Endothelial cell of umbilical vein (primary cell): ENCODE measurements around the gene COL26A1. TPM values are rescaled to one million over a fixed set of nuclear protein-coding genes. Genes with fewer than 3 reads are reported as not detected.

Source experiments
- BruUV-seq: library from RNA; stranded (reverse); fragments of 400-500 nt; replicated peaks from 2 replicates; lab custom pipeline; 2021; lab: Mats Ljungman, UMichigan
- CTCF ChIA-PET: fragments of 300-600, 350-600 bp; sonication (Branson Sonifier 250); formaldehyde crosslinking; loops from one replicate; lab custom pipeline; 2021; ENCODE audit warnings: antibody characterized with exemption, inconsistent platforms; lab: Charles Lee
- POLR2A ChIA-PET: fragments of 300-600, 350-600 bp; sonication (Branson Sonifier 250); formaldehyde crosslinking; loops from one replicate; lab custom pipeline; 2021; ENCODE audit warnings: antibody characterized with exemption, inconsistent platforms; lab: Charles Lee
- DNase-seq: peaks from one replicate; pipeline ENCODE4 v3.0.0-alpha.2; 2011; ENCODE audit warnings: low read depth, low spot score
- FAIRE-seq: peaks from 2 replicates; lab custom pipeline; 2011; peaks lifted over from hg19 to GRCh38; lab: Jason Lieb, UNC
- H2AFZ ChIP-seq: 2 replicates; pipeline ENCODE4 v1.6.0; 2012; ENCODE audit warnings: low read depth, low read length, control low read depth, inconsistent platforms
- H3K27ac ChIP-seq: 2 replicates; pipeline ENCODE4 v1.5.1; 2011; ENCODE audit warnings: low read depth, mild to moderate bottlenecking, control low read depth, low read length, moderate library complexity; ENCODE audit not compliant: insufficient read depth
- H3K27me3 ChIP-seq, 2 experiments: 2 replicates each; pipeline versions ENCODE4 v1.6.0 to v1.6.1; 2011; ENCODE audit warnings: low read length in 2 of 2, mixed read lengths in 1 of 2; ENCODE audit not compliant: control insufficient read depth in 2 of 2, insufficient read depth in 2 of 2
- H3K36me3 ChIP-seq, 2 experiments: 2 replicates in 1 of 2; 3 replicates in 1 of 2; pipeline ENCODE4 v1.5.1; 2011; ENCODE audit warnings: low read length in 2 of 2, mild to moderate bottlenecking in 1 of 2, moderate library complexity in 1 of 2; ENCODE audit not compliant: control insufficient read depth in 2 of 2, insufficient read depth in 2 of 2; ENCODE audit errors: extremely low read depth in 1 of 2
- H3K4me1 ChIP-seq: 3 replicates; pipeline ENCODE4 v1.5.1; 2011; ENCODE audit warnings: mild to moderate bottlenecking, low read length; ENCODE audit not compliant: control insufficient read depth, insufficient read depth; ENCODE audit errors: extremely low read depth
- H3K4me2 ChIP-seq: 2 replicates; pipeline ENCODE4 v1.6.1; 2011; ENCODE audit warnings: low read length, control low read depth, mixed read lengths; ENCODE audit not compliant: insufficient read depth
- H3K4me3 ChIP-seq, 3 experiments: fragments of 200-600 bp in 1 of 3; sonication (generic), shearing (Covaris generic) in 1 of 3; replicated peaks in 1 of 3; 2 replicates each; pipeline ENCODE4 v1.5.1; 2011 to 2016; ENCODE audit warnings: control low read depth in 3 of 3, low read length in 3 of 3, mild to moderate bottlenecking in 2 of 3, inconsistent platforms in 1 of 3, low read depth in 1 of 3, moderate library complexity in 1 of 3; ENCODE audit not compliant: insufficient read depth in 1 of 3
- H3K79me2 ChIP-seq: 2 replicates; pipeline ENCODE4 v1.6.0; 2012; ENCODE audit warnings: low read length, inconsistent platforms; ENCODE audit not compliant: control insufficient read depth, insufficient read depth
- H3K9ac ChIP-seq: replicated peaks from 2 replicates; pipeline ENCODE3; 2011; ENCODE audit warnings: low read length, control low read depth; ENCODE audit not compliant: insufficient read depth; ENCODE audit errors: extremely low read depth
- H3K9me1 ChIP-seq: replicated peaks from 3 replicates; pipeline ENCODE4 v1.6.0; 2011; ENCODE audit warnings: mild to moderate bottlenecking, low read length; ENCODE audit not compliant: control insufficient read depth, insufficient read depth; ENCODE audit errors: extremely low read depth
- H3K9me3 ChIP-seq: replicated peaks from 2 replicates; pipeline ENCODE4 v1.5.1; 2012; ENCODE audit warnings: low read length, inconsistent platforms; ENCODE audit not compliant: control insufficient read depth, insufficient read depth
- H4K20me1 ChIP-seq: replicated peaks from 2 replicates; pipeline ENCODE3; 2011; ENCODE audit warnings: mild to moderate bottlenecking, low read length; ENCODE audit not compliant: control insufficient read depth, insufficient read depth; ENCODE audit errors: extremely low read depth
- EZH2 ChIP-seq: IDR thresholded peaks from 2 replicates; pipeline ENCODE4 v1.6.1; 2012; ENCODE audit warnings: borderline replicate concordance, low read depth, mild to moderate bottlenecking, moderate library complexity, low read length, inconsistent platforms; ENCODE audit not compliant: severe bottlenecking
- FOS ChIP-seq: IDR thresholded peaks from 2 replicates; pipeline ENCODE4 v1.6.1; 2011; ENCODE audit warnings: mild to moderate bottlenecking, low read length, moderate library complexity, borderline replicate concordance; ENCODE audit not compliant: insufficient read depth
- GATA2 ChIP-seq: IDR thresholded peaks from 2 replicates; pipeline ENCODE4 v1.7.0; 2011; ENCODE audit warnings: low read depth, mild to moderate bottlenecking, moderate library complexity, mixed read lengths, low read length; ENCODE audit not compliant: insufficient read length, insufficient read depth
- JUN ChIP-seq: IDR thresholded peaks from 2 replicates; pipeline ENCODE4 v1.6.1; 2011; ENCODE audit warnings: borderline replicate concordance, low read depth; ENCODE audit not compliant: insufficient read length, insufficient read depth
- MYC ChIP-seq: IDR thresholded peaks from one replicate; pipeline ENCODE4 v1.6.1; 2011; ENCODE audit warnings: mild to moderate bottlenecking, low read depth, low read length
- POLR2A ChIP-seq: IDR thresholded peaks from 2 replicates; pipeline ENCODE4 v1.6.1; 2012; ENCODE audit warnings: low read depth, mild to moderate bottlenecking, control low read depth, low read length
- POLR2AphosphoS5 ChIP-seq: IDR thresholded peaks from 2 replicates; pipeline ENCODE4 v1.6.1; 2012; ENCODE audit warnings: low read depth, mild to moderate bottlenecking, control low read depth, low read length, moderate library complexity; ENCODE audit not compliant: insufficient read depth
- dilution Hi-C: fragments of 300-500 bp; cut with MboI; formaldehyde crosslinking; loops from one replicate; pipeline ENCODE4 v1.15.0; 2019; ENCODE audit warnings: low sequenced_read_pairs; ENCODE audit not compliant: extremely low pct_ligation_motif_present
- intact Hi-C: fragments of 100-400 bp; cut with micrococcal nuclease; formaldehyde crosslinking; loops from one replicate; pipeline ENCODE4 v1.10.0; 2022
- polyA plus RNA-seq, 4 experiments: library from polyadenylated mRNA; depleted of rRNA in 3 of 4; stranded (reverse) in 3 of 4; unstranded in 1 of 4; fragments of >200 nt; gene quantifications; 2 replicates each; pipeline versions ENCODE4 v1.2.1 to v1.2.3, GENCODE V29; 2011 to 2012; ENCODE audit warnings: missing spikeins in 1 of 4
- total RNA-seq: library from RNA; stranded (reverse); gene quantifications from 2 replicates; pipeline ENCODE4 v1.2.3, GENCODE V29; 2021
- TF ChIP-seq, protein P1 (sequence below), 2 donors: IDR thresholded peaks; 1 replicate in 1 of 2; 2 replicates in 1 of 2; pipeline ENCODE4 v1.5.1; 2011; ENCODE audit warnings: low read length in 2 of 2, mild to moderate bottlenecking in 2 of 2, moderate library complexity in 2 of 2, control low read depth in 1 of 2, inconsistent platforms in 1 of 2, low read depth in 1 of 2; ENCODE audit not compliant: insufficient read depth in 1 of 2; ENCODE audit errors: extremely low read depth in 1 of 2
- TF ChIP-seq, protein P2 (sequence below): IDR thresholded peaks from 2 replicates; pipeline ENCODE4 v1.6.1; 2011; ENCODE audit not compliant: insufficient read depth, insufficient read length

Gene COL26A1
- total and polyA plus RNA-seq, 2 donors (not counting 3 experiments of a cell fraction or from before 2014, with no cell fraction given): not detected

DNA sequence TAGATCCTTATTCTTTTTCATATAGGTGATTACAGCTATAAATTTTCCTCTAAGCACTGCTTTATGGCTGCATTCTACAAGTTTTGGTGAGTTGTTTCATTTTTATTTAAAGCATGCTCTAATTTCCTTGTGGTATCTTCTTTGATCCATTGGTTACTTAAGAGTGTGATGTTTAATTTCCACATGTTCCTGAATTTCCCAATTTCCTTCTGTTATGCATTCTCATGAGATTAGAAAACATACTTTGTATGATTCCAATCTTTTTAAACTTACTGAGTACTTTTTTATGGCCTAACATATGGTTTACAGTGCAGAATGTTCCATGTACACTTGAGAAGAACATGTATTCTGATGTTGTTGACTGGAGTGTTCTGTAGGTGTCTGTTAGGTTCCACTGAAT, 213.0 kb downstream of the COL26A1 start:
- ChIA-PET CTCF (interaction anchor here (0.8 kb wide), 1 partner anchor 27 kb away, joined by 3 read pairs; no protein-coding TSS in a partner anchor), POLR2A (no interaction called here)
- Histone ChIP-seq H3K27ac (no peak overlapping the region), H3K4me1 (no peaks in the 10 kb centered on the region), H3K4me2 (no peak overlapping the region), H3K79me2 (no peaks in the 10 kb centered on the region), H4K20me1 (no peaks in the 10 kb centered on the region), H3K9ac (no peak overlapping the region), H3K36me3 (no peaks in the 10 kb centered on the region), H3K9me1 (no peaks in the 10 kb centered on the region), H2AFZ (no peak overlapping the region), H3K9me3 (no peaks in the 10 kb centered on the region), H3K27me3 (peaks cover 8 to 13% of the 10 kb centered on the region in 2 experiments), H3K4me3 (no peak overlapping the region)
- no peak for TF ChIP-seq FOS
- no peak for TF ChIP-seq MYC
- no peak for TF ChIP-seq EZH2
- TF ChIP-seq POLR2A: no peak
- TF ChIP-seq POLR2AphosphoS5: no peak
- TF ChIP-seq, protein P1, sequence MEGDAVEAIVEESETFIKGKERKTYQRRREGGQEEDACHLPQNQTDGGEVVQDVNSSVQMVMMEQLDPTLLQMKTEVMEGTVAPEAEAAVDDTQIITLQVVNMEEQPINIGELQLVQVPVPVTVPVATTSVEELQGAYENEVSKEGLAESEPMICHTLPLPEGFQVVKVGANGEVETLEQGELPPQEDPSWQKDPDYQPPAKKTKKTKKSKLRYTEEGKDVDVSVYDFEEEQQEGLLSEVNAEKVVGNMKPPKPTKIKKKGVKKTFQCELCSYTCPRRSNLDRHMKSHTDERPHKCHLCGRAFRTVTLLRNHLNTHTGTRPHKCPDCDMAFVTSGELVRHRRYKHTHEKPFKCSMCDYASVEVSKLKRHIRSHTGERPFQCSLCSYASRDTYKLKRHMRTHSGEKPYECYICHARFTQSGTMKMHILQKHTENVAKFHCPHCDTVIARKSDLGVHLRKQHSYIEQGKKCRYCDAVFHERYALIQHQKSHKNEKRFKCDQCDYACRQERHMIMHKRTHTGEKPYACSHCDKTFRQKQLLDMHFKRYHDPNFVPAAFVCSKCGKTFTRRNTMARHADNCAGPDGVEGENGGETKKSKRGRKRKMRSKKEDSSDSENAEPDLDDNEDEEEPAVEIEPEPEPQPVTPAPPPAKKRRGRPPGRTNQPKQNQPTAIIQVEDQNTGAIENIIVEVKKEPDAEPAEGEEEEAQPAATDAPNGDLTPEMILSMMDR (IDR thresholded peaks at IDR 0.05; ENCODE audit: extremely low read depth in 1 of 2, insufficient read depth in 1 of 2, low read depth in 1 of 2, low read length in 2 of 2): no peak
- TF ChIP-seq, protein P2, sequence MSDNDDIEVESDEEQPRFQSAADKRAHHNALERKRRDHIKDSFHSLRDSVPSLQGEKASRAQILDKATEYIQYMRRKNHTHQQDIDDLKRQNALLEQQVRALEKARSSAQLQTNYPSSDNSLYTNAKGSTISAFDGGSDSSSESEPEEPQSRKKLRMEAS: no peak
- no peak for TF ChIP-seq GATA2
- no peak for TF ChIP-seq JUN
- DNase-seq (no peak), FAIRE-seq (no peak)
- no TSS peak for BruUV-seq
- dilution Hi-C loops (no loop called here), intact Hi-C loops (no loop called here)
